A673 (cell line): Measurements from ENCODE around the gene CUBN.

ENCODE experiments used
- CTCF ChIP-seq: fragments of 300-800, 200-600 bp; sonication (generic); conservative IDR thresholded peaks from 2 replicates; pipeline ENCODE4 v1.5.1; 2017; ENCODE audit warnings: low read depth, mild to moderate bottlenecking, antibody characterized with exemption, low read length, moderate library complexity, mixed read lengths
- EZH2 ChIP-seq: fragments of 200-600 bp; sonication (generic); IDR thresholded peaks from 2 replicates; pipeline ENCODE4 v1.6.1; 2017; ENCODE audit warnings: borderline replicate concordance, low read depth, mild to moderate bottlenecking, mixed read lengths, antibody characterized with exemption, low read length; ENCODE audit not compliant: poor library complexity, severe bottlenecking

GRCh38 chr10:17166699-17167098 is 37.1 kb upstream of the CUBN start:
- no peak for TF ChIP-seq EZH2
- no peak for TF ChIP-seq CTCF
